ENCODE measurements around the gene PRKCQ. TPM values are rescaled to one million over a fixed set of nuclear protein-coding genes. Genes with fewer than 3 reads are reported as not detected.

The PRKCQ gene
- total RNA-seq, 1 donor from 2014 or later, result 24.0 TPM

GRCh38 chr10:6394084-6394483 lies 186.0 kb downstream of the PRKCQ start:
- no peaks in the 10 kb centered on the region for H3K27me3 Mint-ChIP-seq (ENCODE audit: unreplicated experiment)
- no peak overlapping the region for H3K4me3 Mint-ChIP-seq (ENCODE audit: unreplicated experiment)
- peaks cover 4% of the 10 kb centered on the region for H3K36me3 Mint-ChIP-seq (ENCODE audit: low read depth, unreplicated experiment)
- H3K27ac Mint-ChIP-seq (ENCODE audit: unreplicated experiment), result no peak overlapping the region
- no peak for DNase-seq (ENCODE audit: low spot score)
- no peaks in the 10 kb centered on the region for H3K9me3 Mint-ChIP-seq (ENCODE audit: unreplicated experiment)
- no peak for TF ChIP-seq CTCF (IDR thresholded peaks at IDR 0.05; ENCODE audit: unreplicated experiment)
- no peaks in the 10 kb centered on the region for H3K4me1 Mint-ChIP-seq (ENCODE audit: unreplicated experiment)

- H3K36me3 Mint-ChIP-seq (ENCODE audit: low read depth, unreplicated experiment), result peaks cover 4% of the 10 kb centered on the region
- H3K27ac Mint-ChIP-seq (ENCODE audit: unreplicated experiment), result no peak overlapping the region
- no peaks in the 10 kb centered on the region for H3K4me1 Mint-ChIP-seq (ENCODE audit: unreplicated experiment)
- no peaks in the 10 kb centered on the region for H3K9me3 Mint-ChIP-seq (ENCODE audit: unreplicated experiment)
- H3K4me3 Mint-ChIP-seq (ENCODE audit: unreplicated experiment), result no peak overlapping the region
- H3K27me3 Mint-ChIP-seq (ENCODE audit: unreplicated experiment), result no peaks in the 10 kb centered on the region
- DNase-seq (ENCODE audit: low spot score), result no peak
- TF ChIP-seq CTCF (IDR thresholded peaks at IDR 0.05; ENCODE audit: unreplicated experiment), result no peak
Measured at GRCh38 chr10:6393168-6393567, 186.9 kb downstream of the PRKCQ start.

GRCh38 chr10:6390213-6390845 lies 189.7 kb downstream of the PRKCQ start:
- H3K27me3 Mint-ChIP-seq (ENCODE audit: unreplicated experiment), result no peaks in the 10 kb centered on the region

DNA sequence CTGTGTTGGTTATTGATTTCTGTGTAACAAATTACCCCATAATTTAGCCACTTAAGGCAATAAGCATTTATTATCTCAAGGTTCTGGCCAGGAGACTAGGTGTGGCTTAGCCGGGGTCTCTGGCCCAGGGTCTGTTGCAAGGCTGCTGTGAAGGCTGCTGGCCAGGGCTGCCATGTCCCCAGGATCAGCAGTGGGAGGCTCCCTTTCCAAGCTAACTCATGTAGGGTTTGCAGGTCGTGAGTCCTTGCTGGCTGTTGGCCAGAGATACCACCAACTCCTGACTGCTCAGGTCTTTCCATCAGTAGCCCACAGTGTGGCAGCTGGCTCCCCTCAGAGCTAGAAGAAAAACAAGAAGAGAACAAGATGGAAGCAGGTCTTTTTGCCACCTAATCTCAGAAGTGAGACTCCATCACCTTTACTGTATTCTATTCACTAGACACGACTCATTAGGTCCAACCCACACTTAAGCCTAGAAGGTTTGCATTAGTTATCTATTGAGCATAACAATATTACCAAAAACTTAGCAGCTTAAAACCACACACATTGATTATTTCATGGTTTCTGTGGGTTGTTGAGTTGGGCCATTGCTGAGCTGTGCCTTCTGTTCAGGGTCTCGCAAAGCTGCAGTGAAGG lies 191.7 kb downstream of the PRKCQ start:
- H3K27ac Mint-ChIP-seq (ENCODE audit: unreplicated experiment), result no peak overlapping the region
- no peak for DNase-seq (ENCODE audit: low spot score)
- no peaks in the 10 kb centered on the region for H3K9me3 Mint-ChIP-seq (ENCODE audit: unreplicated experiment)
- H3K27me3 Mint-ChIP-seq (ENCODE audit: unreplicated experiment), result peaks cover 2% of the 10 kb centered on the region
- no peaks in the 10 kb centered on the region for H3K4me1 Mint-ChIP-seq (ENCODE audit: unreplicated experiment)
- TF ChIP-seq CTCF (IDR thresholded peaks at IDR 0.05; ENCODE audit: unreplicated experiment), result no peak
- peaks cover 4% of the 10 kb centered on the region for H3K36me3 Mint-ChIP-seq (ENCODE audit: low read depth, unreplicated experiment)
- no peak overlapping the region for H3K4me3 Mint-ChIP-seq (ENCODE audit: unreplicated experiment)

More at GRCh38 chr10:6390213-6390845, 189.7 kb downstream of the PRKCQ start:
- H3K9me3 Mint-ChIP-seq (ENCODE audit: unreplicated experiment), result no peaks in the 10 kb centered on the region
- H3K27ac Mint-ChIP-seq (ENCODE audit: unreplicated experiment), result no peak overlapping the region
- peaks cover 4% of the 10 kb centered on the region for H3K36me3 Mint-ChIP-seq (ENCODE audit: low read depth, unreplicated experiment)
- no peak for DNase-seq (ENCODE audit: low spot score)
- H3K4me1 Mint-ChIP-seq (ENCODE audit: unreplicated experiment), result no peaks in the 10 kb centered on the region
- no peak for TF ChIP-seq CTCF (IDR thresholded peaks at IDR 0.05; ENCODE audit: unreplicated experiment)
- H3K4me3 Mint-ChIP-seq (ENCODE audit: unreplicated experiment), result no peak overlapping the region

GRCh38 chr10:6386960-6387359 lies 193.1 kb downstream of the PRKCQ start:
- no peak overlapping the region for H3K4me3 Mint-ChIP-seq (ENCODE audit: unreplicated experiment)
- H3K9me3 Mint-ChIP-seq (ENCODE audit: unreplicated experiment), result no peaks in the 10 kb centered on the region
- TF ChIP-seq CTCF (IDR thresholded peaks at IDR 0.05; ENCODE audit: unreplicated experiment), result no peak
- H3K4me1 Mint-ChIP-seq (ENCODE audit: unreplicated experiment), result no peaks in the 10 kb centered on the region
- H3K27ac Mint-ChIP-seq (ENCODE audit: unreplicated experiment), result no peak overlapping the region
- no peak for DNase-seq (ENCODE audit: low spot score)
- H3K36me3 Mint-ChIP-seq (ENCODE audit: low read depth, unreplicated experiment), result peaks cover 10% of the 10 kb centered on the region
- H3K27me3 Mint-ChIP-seq (ENCODE audit: unreplicated experiment), result peaks cover 4% of the 10 kb centered on the region

All from endothelial cell (in vitro differentiated cells).